Body of pancreas (tissue), 4 donors: Measurements from ENCODE around the gene THEM5. TPM values are rescaled to one million over a fixed set of nuclear protein-coding genes. Genes with fewer than 3 reads are reported as not detected.

ENCODE experiments used
- ATAC-seq: fragments of 150-250 bp; one replicate; pipeline ENCODE4 v1.9.1; 2016
- DNase-seq, 4 donors: peaks; one replicate each; pipeline ENCODE4 v3.0.0-alpha.2; 2019
- H3K27ac ChIP-seq, 4 donors: fragments of 200-600 bp; sonication (generic); 1 replicate in 3 of 4; 2 replicates in 1 of 4; pipeline versions ENCODE4 v1.5.1 to v1.6.1; 2016 to 2019; ENCODE audit warnings: mild to moderate bottlenecking in 1 of 4, mixed read lengths in 1 of 4, moderate library complexity in 1 of 4
- H3K27me3 ChIP-seq, 2 donors: fragments of 200-600 bp; sonication (generic); one replicate each; pipeline ENCODE4 v1.6.0; 2016; ENCODE audit warnings: mild to moderate bottlenecking in 1 of 2
- H3K36me3 ChIP-seq, 2 donors: fragments of 200-600 bp; sonication (generic); replicated peaks in 1 of 2; 2 replicates each; pipeline ENCODE4 v1.5.1; 2016; ENCODE audit warnings: low read depth in 2 of 2; ENCODE audit not compliant: insufficient read depth in 1 of 2
- H3K4me1 ChIP-seq: fragments of 200-600 bp; sonication (generic); one replicate; pipeline ENCODE4 v1.6.0; 2016
- H3K4me3 ChIP-seq, 2 donors: fragments of 200-600 bp; sonication (generic); 1 replicate in 1 of 2; 2 replicates in 1 of 2; pipeline ENCODE4 v1.5.1; 2016 to 2019
- H3K9me3 ChIP-seq, 3 donors: fragments of 200-600 bp; sonication (generic); 1 replicate in 2 of 3; 2 replicates in 1 of 3; pipeline ENCODE4 v1.5.1; 2016
- CTCF ChIP-seq, 7 experiments: fragments of 450-650 bp in 4 of 7; fragments of 200-600 bp in 3 of 7; sonication (generic) in 3 of 7; IDR thresholded peaks; one replicate each; pipeline ENCODE4 v1.5.1; 2016 to 2019; ENCODE audit warnings: antibody characterized with exemption in 7 of 7
- POLR2A ChIP-seq, 3 donors: fragments of 450-650 bp; IDR thresholded peaks; one replicate each; pipeline ENCODE4 v1.6.1; 2016; ENCODE audit warnings: antibody characterized with exemption in 3 of 3, mild to moderate bottlenecking in 2 of 3
- WGBS, 2 donors: methylation state at CpG; one replicate each; pipeline ENCODE4 v1.1.5; 2017; 5-methylcytosine and 5-hydroxymethylcytosine counted together
- intact Hi-C: fragments of 100-400 bp; cut with DNase I; formaldehyde crosslinking; loops from one replicate; pipeline ENCODE4 v1.15.1; 2023
- small RNA-seq: library from RNA; depleted of rRNA; stranded (forward); fragments of <200 nt; gene quantifications from one replicate; pipeline ENCODE3, GENCODE V24; 2016
- total RNA-seq, 2 donors: library from RNA; depleted of rRNA; stranded (reverse); fragments of >200 nt; gene quantifications; one replicate each; pipeline ENCODE4 v1.1.0, GENCODE V29; 2016

THEM5 gene
- total RNA-seq, 2 donors from 2014 or later, result not detected

- Histone ChIP-seq H3K27ac (no peak overlapping the region), H3K4me3 (no peak overlapping the region), H3K27me3 (no peaks in the 10 kb centered on the region), H3K9me3 (no peaks in the 10 kb centered on the region), H3K4me1 (no peaks in the 10 kb centered on the region), H3K36me3 (no peaks in the 10 kb centered on the region)
- no peak for DNase-seq
- 61 to 76% methylated on average over 5 to 8 of the region's 8 CpGs for WGBS, 2 donors
- no peak for ATAC-seq
- TF ChIP-seq POLR2A (IDR thresholded peaks at IDR 0.05) (no peak), CTCF (IDR thresholded peaks at IDR 0.05) (no peak)
- intact Hi-C loops, result no loop called here
Observed at GRCh38 chr1:151800830-151801229, 52.7 kb downstream of the THEM5 start.

- Histone ChIP-seq H3K4me1 (no peaks in the 10 kb centered on the region), H3K27ac (no peak overlapping the region), H3K36me3 (no peaks in the 10 kb centered on the region), H3K9me3 (no peaks in the 10 kb centered on the region), H3K4me3 (no peak overlapping the region), H3K27me3 (no peaks in the 10 kb centered on the region)
- DNase-seq (no peak), ATAC-seq (no peak)
- no peak for TF ChIP-seq POLR2A (IDR thresholded peaks at IDR 0.05)
- TF ChIP-seq CTCF (IDR thresholded peaks at IDR 0.05), result no peak
- WGBS, 2 donors, result 58 to 73% methylated on average over 9 of the region's 9 CpGs
- intact Hi-C loops, result no loop called here
Observed at GRCh38 chr1:151799179-151800022, 54.1 kb downstream of the THEM5 start.

- intact Hi-C loops, result no loop called here
- no peaks in the 10 kb centered on the region for H3K9me3 ChIP-seq
Observed at GRCh38 chr1:151798571-151798970, 54.9 kb downstream of the THEM5 start.

More at GRCh38 chr1:151798571-151798970, 54.9 kb downstream of the THEM5 start:
- ATAC-seq, result no peak
- TF ChIP-seq POLR2A (IDR thresholded peaks at IDR 0.05) (no peak), CTCF (IDR thresholded peaks at IDR 0.05) (no peak)
- H3K27me3 ChIP-seq, result no peaks in the 10 kb centered on the region
- H3K36me3 ChIP-seq, result no peaks in the 10 kb centered on the region
- no peak overlapping the region for H3K4me3 ChIP-seq
- WGBS, 2 donors, result 86 to 89% methylated on average over 5 of the region's 5 CpGs
- no peak overlapping the region for H3K27ac ChIP-seq
- H3K4me1 ChIP-seq, result no peaks in the 10 kb centered on the region
- DNase-seq, result no peak

Small RNA genes lying within 50 kb of the gene (small RNA-seq; reads per million reads assigned to genes)
- gene RF00019, result not detected

Other genes starting within 250 kb of the THEM5 start
- 10 to 100 TPM; 22.3 to 25.7 TPM for gene SNX27, start 241.7 kb downstream of the THEM5 start, total RNA-seq
- 10 to 100 TPM in 1 of 2 donors, 1 to 10 TPM in 1; 1.6 to 48.1 TPM for gene CELF3, start 136.9 kb downstream of the THEM5 start, total RNA-seq
- not detected for gene RIIAD1, start 132.2 kb downstream of the THEM5 start, total RNA-seq
- gene MRPL9, start 90.2 kb downstream of the THEM5 start, total RNA-seq, result 10 to 100 TPM; 24.6 to 40.2 TPM
- gene TDRKH, start 63.2 kb downstream of the THEM5 start, total RNA-seq, result 1 to 10 TPM; 2.6 to 4.0 TPM
- 1 to 10 TPM in 1 of 2 donors, under 1 TPM in 1; 0.66 to 1.6 TPM for gene LINGO4, start 48.3 kb downstream of the THEM5 start, total RNA-seq
- gene RORC, start 21.9 kb downstream of the THEM5 start, total RNA-seq, result 10 to 100 TPM; 32.3 to 51.4 TPM
- gene C2CD4D, start 13.9 kb downstream of the THEM5 start, total RNA-seq, result 1 to 10 TPM in 1 of 2 donors, under 1 TPM in 1; 0.26 to 2.6 TPM
- gene THEM4, start 55.8 kb upstream of the THEM5 start, total RNA-seq, result 10 to 100 TPM; 11.9 to 30.3 TPM
- gene S100A10, start 140.1 kb upstream of the THEM5 start, total RNA-seq, result 100 to 1,000 TPM in 1 of 2 donors, 10 to 100 TPM in 1; 40.7 to 105 TPM
- gene S100A11, start 183.3 kb upstream of the THEM5 start, total RNA-seq, result 100 to 1,000 TPM in 1 of 2 donors, 10 to 100 TPM in 1; 76.1 to 101 TPM
- gene TCHHL1, start 235.4 kb upstream of the THEM5 start, total RNA-seq, result not detected